Endothelial cell (in vitro differentiated cells): ENCODE data around the gene FABP6. TPM values are rescaled to one million over a fixed set of nuclear protein-coding genes. Genes with fewer than 3 reads are reported as not detected.
A peak's percentile ranks its signal among the peaks of the same experiment; 100 is the strongest.
"Not testable (repeated sequence)": the region's sequence is repeated elsewhere in the genome, so short reads cannot be mapped to it uniquely, and the experiment has no call there.

Source experiments
- DNase-seq: peaks from one replicate; pipeline ENCODE4 v3.0.0; 2021; ENCODE audit warnings: low spot score
- H3K27ac Mint-ChIP-seq: one replicate; pipeline ENCODE4 v1.8.0; 2021; ENCODE audit warnings: mixed read lengths, inconsistent platforms; ENCODE audit not compliant: unreplicated experiment
- H3K27me3 Mint-ChIP-seq: one replicate; pipeline ENCODE4 v1.8.0; 2021; ENCODE audit warnings: mild to moderate bottlenecking, moderate library complexity, mixed read lengths, inconsistent platforms; ENCODE audit not compliant: unreplicated experiment
- H3K36me3 Mint-ChIP-seq: one replicate; pipeline ENCODE4 v1.8.0; 2021; ENCODE audit warnings: mild to moderate bottlenecking, low read depth, mixed read lengths, inconsistent platforms; ENCODE audit not compliant: unreplicated experiment
- H3K4me1 Mint-ChIP-seq: one replicate; pipeline ENCODE4 v1.8.0; 2021; ENCODE audit warnings: mild to moderate bottlenecking, mixed read lengths, inconsistent platforms; ENCODE audit not compliant: unreplicated experiment
- H3K4me3 Mint-ChIP-seq: one replicate; pipeline ENCODE4 v1.8.0; 2021; ENCODE audit warnings: mild to moderate bottlenecking, mixed read lengths, inconsistent platforms; ENCODE audit not compliant: unreplicated experiment
- H3K9me3 Mint-ChIP-seq: one replicate; pipeline ENCODE4 v1.8.0; 2021; ENCODE audit warnings: mixed read lengths, inconsistent platforms; ENCODE audit not compliant: unreplicated experiment
- CTCF ChIP-seq: fragments of 200-600 bp; sonication (generic); IDR thresholded peaks from one replicate; pipeline ENCODE4 v1.5.0; 2021; ENCODE audit warnings: antibody characterized with exemption; ENCODE audit not compliant: unreplicated experiment
- total RNA-seq: library from RNA; stranded (reverse); fragmentation: NEBNext Ultra II Directional; extraction: Animal tissue kit (Norgen Biotek cat#: 25700); gene quantifications from one replicate; pipeline ENCODE4 v1.2.1, GENCODE V29; 2021; ENCODE audit not compliant: unreplicated experiment

Gene FABP6
- total RNA-seq, 1 donor from 2014 or later, result 1.2 TPM

GRCh38 chr5:160242145-160242544 is 12.8 kb downstream of the FABP6 start:
- Mint-ChIP-seq H3K27ac (no peak overlapping the region), H3K4me1 (peaks cover 12% of the 10 kb centered on the region), H3K4me3 (no peak overlapping the region), H3K27me3 (peaks cover 29% of the 10 kb centered on the region), H3K9me3 (no peaks in the 10 kb centered on the region), H3K36me3 (no peaks in the 10 kb centered on the region)
- no peak for TF ChIP-seq CTCF
- DNase-seq, result no peak

- H3K36me3 Mint-ChIP-seq, result peaks cover 4% of the 10 kb centered on the region
- H3K4me3 Mint-ChIP-seq, result no peak overlapping the region
- no peak overlapping the region for H3K27ac Mint-ChIP-seq
- peaks cover 17% of the 10 kb centered on the region for H3K27me3 Mint-ChIP-seq
- no peak for DNase-seq
- peaks cover 3% of the 10 kb centered on the region for H3K4me1 Mint-ChIP-seq
- no peak for TF ChIP-seq CTCF
- no peaks in the 10 kb centered on the region for H3K9me3 Mint-ChIP-seq
These were observed 16.3 kb downstream of the FABP6 start for GRCh38 chr5:160245506-160246086.

DNA sequence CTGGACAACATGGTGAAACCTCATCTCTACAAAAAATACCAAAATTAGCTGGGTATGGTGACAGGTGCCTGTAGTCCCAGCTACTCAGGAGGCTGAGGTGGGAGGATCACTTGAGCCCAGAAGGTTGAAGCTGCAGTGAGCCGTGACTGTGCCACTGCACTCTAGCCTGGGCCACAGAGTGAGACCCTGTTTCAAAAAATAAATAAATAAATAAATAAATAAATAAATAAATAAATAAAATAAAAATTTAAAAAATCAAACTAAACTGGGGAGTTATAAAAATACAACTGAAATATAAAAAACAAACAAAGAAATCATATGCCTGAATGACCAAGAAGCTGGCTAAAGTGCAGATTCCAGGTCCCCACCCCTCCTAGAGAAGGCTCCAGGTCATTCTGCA is 20.3 kb downstream of the FABP6 start:
- H3K27ac Mint-ChIP-seq, H3K9me3 Mint-ChIP-seq, H3K4me3 Mint-ChIP-seq, H3K27me3 Mint-ChIP-seq, DNase-seq, H3K4me1 Mint-ChIP-seq: not testable (repeated sequence)
- H3K36me3 Mint-ChIP-seq, result peaks cover 36% of the 10 kb centered on the region

GRCh38 chr5:160250226-160250625 is 20.9 kb downstream of the FABP6 start:
- Mint-ChIP-seq H3K9me3 (no peaks in the 10 kb centered on the region), H3K27ac (no peak overlapping the region), H3K4me3 (no peak overlapping the region), H3K27me3 (no peaks in the 10 kb centered on the region), H3K4me1 (no peaks in the 10 kb centered on the region), H3K36me3 (peaks cover 36% of the 10 kb centered on the region)
- TF ChIP-seq CTCF, result no peak
- no peak for DNase-seq

DNA sequence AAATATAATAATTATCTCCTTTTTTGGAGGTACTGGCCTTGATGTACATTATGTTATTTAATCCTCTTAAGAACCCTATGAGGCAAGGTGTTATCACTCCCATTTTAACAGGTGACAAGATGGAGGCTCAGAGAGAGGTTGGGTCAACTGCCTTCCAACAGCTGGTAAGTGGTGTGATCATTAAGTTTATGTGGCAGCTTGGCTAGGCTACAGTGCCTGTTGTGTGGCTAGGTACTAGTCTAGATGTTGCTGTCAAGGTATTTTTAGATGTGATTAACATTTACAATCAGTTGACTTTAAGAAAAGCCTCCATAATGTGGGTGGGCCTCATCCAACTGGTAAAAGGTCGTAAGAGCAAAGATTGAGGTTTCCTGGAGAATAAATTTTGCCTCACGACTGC is 21.5 kb downstream of the FABP6 start:
- Mint-ChIP-seq H3K27ac (peak overlapping the region; percentile 52), H3K4me1 (no peaks in the 10 kb centered on the region), H3K9me3 (no peaks in the 10 kb centered on the region), H3K27me3 (no peaks in the 10 kb centered on the region), H3K36me3 (peaks cover 36% of the 10 kb centered on the region), H3K4me3 (no peak overlapping the region)
- DNase-seq, result no peak
- TF ChIP-seq CTCF, result no peak
